Frontal cortex (tissue), 4 donors: ENCODE data around the gene APBA2. TPM values are rescaled to one million over a fixed set of nuclear protein-coding genes. Genes with fewer than 3 reads are reported as not detected.
"Not testable (repeated sequence)": the region's sequence is repeated elsewhere in the genome, so short reads cannot be mapped to it uniquely, and the experiment has no call there.

Experiments
- DNase-seq, 2 donors: peaks; one replicate each; pipeline ENCODE4 v3.0.0; 2012; ENCODE audit warnings: low spot score in 2 of 2
- FAIRE-seq: peaks from 2 replicates; lab custom pipeline; 2012; peaks lifted over from hg19 to GRCh38; lab: Jason Lieb, UNC
- total RNA-seq: library from RNA; depleted of rRNA; stranded (reverse); fragments of >200 nt; gene quantifications from one replicate; pipeline ENCODE4 v1.2.3, GENCODE V29; 2014
- donor health status: control.
- donor health status: control.
- donor health status: control.

APBA2 gene
- total RNA-seq, 1 donor from 2014 or later, result 117 TPM

- DNase-seq (no peak), FAIRE-seq (no peak)
These were observed 9.5 kb upstream of the APBA2 start for GRCh38 chr15:28876131-28876844.

GRCh38 chr15:28876845-28877185 lies 9.0 kb upstream of the APBA2 start:
- no peak for FAIRE-seq

GRCh38 chr15:28878209-28878608 lies 7.6 kb upstream of the APBA2 start:
- DNase-seq (no peak), FAIRE-seq (no peak)

More at GRCh38 chr15:28876845-28877185, 9.0 kb upstream of the APBA2 start:
- DNase-seq, result no peak

GRCh38 chr15:28879551-28879950 lies 6.2 kb upstream of the APBA2 start:
- FAIRE-seq, result no peak
- no peak for DNase-seq

- no peak for FAIRE-seq
- DNase-seq, result no peak
These were observed 5.1 kb upstream of the APBA2 start for GRCh38 chr15:28880680-28881079.

- DNase-seq (no peak), FAIRE-seq (no peak)
These were observed 4.6 kb upstream of the APBA2 start for GRCh38 chr15:28881170-28881569.

- no peak for FAIRE-seq
- DNase-seq, result no peak
These were observed 4.2 kb upstream of the APBA2 start for GRCh38 chr15:28881600-28881999.

GRCh38 chr15:28884151-28884940 lies 1.4 kb upstream of the APBA2 start:
- DNase-seq (no peak), FAIRE-seq (no peak)

- DNase-seq, result no peak
- FAIRE-seq, result no peak
These were observed 595 bp upstream of the APBA2 start for GRCh38 chr15:28885128-28885629.

- no peak for FAIRE-seq
- peak in 1 of 2 donors; percentile 58 for DNase-seq
These were observed 911 bp downstream of the APBA2 start for GRCh38 chr15:28886431-28887338.

- no peak for FAIRE-seq
- no peak for DNase-seq
These were observed 1.8 kb downstream of the APBA2 start for GRCh38 chr15:28887339-28888174.

- DNase-seq, result no peak
- FAIRE-seq, result no peak
These were observed 2.6 kb downstream of the APBA2 start for GRCh38 chr15:28888302-28888894.

GRCh38 chr15:28888900-28889299 lies 3.1 kb downstream of the APBA2 start:
- DNase-seq, result no peak
- FAIRE-seq, result no peak

- DNase-seq, result no peak
These were observed 3.6 kb downstream of the APBA2 start for GRCh38 chr15:28889346-28889745.

GRCh38 chr15:28889871-28890270 lies 4.1 kb downstream of the APBA2 start:
- DNase-seq, FAIRE-seq: not testable (repeated sequence)

More at GRCh38 chr15:28889346-28889745, 3.6 kb downstream of the APBA2 start:
- no peak for FAIRE-seq

GRCh38 chr15:28890291-28890690 lies 4.5 kb downstream of the APBA2 start:
- FAIRE-seq, DNase-seq: not testable (repeated sequence)

GRCh38 chr15:28890711-28891495 lies 5.1 kb downstream of the APBA2 start:
- no peak for DNase-seq
- no peak for FAIRE-seq

- FAIRE-seq (no peak), DNase-seq (no peak)
These were observed 5.8 kb downstream of the APBA2 start for GRCh38 chr15:28891588-28891987.
